WTC11 (cell line): ENCODE measurements around the gene METRN. TPM values are rescaled to one million over a fixed set of nuclear protein-coding genes. Genes with fewer than 3 reads are reported as not detected.
A peak's percentile ranks its signal among the peaks of the same experiment; 100 is the strongest.

Experiments
- ATAC-seq: fragments of 200-7000 bp; cut with Tn5 transposase; 2 replicates; pipeline ENCODE4 v1.10.0; 2021; ENCODE audit warnings: mild to moderate bottlenecking, moderate library complexity
- CTCF ChIA-PET: fragments of 300-600 bp; sonication (Branson Sonifier 250); formaldehyde crosslinking; loops from one replicate; lab custom pipeline; 2021; ENCODE audit warnings: antibody characterized with exemption; lab: Charles Lee
- POLR2A ChIA-PET: fragments of 350-600 bp; sonication (Branson Sonifier 250); formaldehyde crosslinking; loops from one replicate; lab custom pipeline; 2021; ENCODE audit warnings: antibody characterized with exemption; lab: Charles Lee
- DNase-seq: peaks from one replicate; pipeline ENCODE4 v3.0.0; 2021; ENCODE audit warnings: low spot score
- H3K27ac Mint-ChIP-seq: 2 replicates; pipeline ENCODE4 v1.8.0; 2021; ENCODE audit warnings: mixed read lengths
- H3K27me3 Mint-ChIP-seq: 2 replicates; pipeline ENCODE4 v1.8.0; 2021; ENCODE audit warnings: low read depth, mild to moderate bottlenecking, moderate library complexity, mixed read lengths
- H3K36me3 Mint-ChIP-seq: 2 replicates; pipeline ENCODE4 v1.8.0; 2021; ENCODE audit warnings: mixed read lengths
- H3K4me1 Mint-ChIP-seq: 2 replicates; pipeline ENCODE4 v1.8.0; 2022; ENCODE audit warnings: mixed read lengths
- H3K4me3 Mint-ChIP-seq: 2 replicates; pipeline ENCODE4 v1.8.0; 2021; ENCODE audit warnings: mild to moderate bottlenecking, moderate library complexity, mixed read lengths
- H3K9me3 Mint-ChIP-seq: 2 replicates; pipeline ENCODE4 v1.8.0; 2021; ENCODE audit warnings: mixed read lengths
- AR ChIP-seq: fragments of 250-450 bp; sonication (Bioruptor Pico); IDR thresholded peaks from 2 replicates; pipeline ENCODE4 v1.9.0; 2021; ENCODE audit warnings: mild to moderate bottlenecking
- ATF6 ChIP-seq: sonication (generic); formaldehyde crosslinking; IDR thresholded peaks from 2 replicates; pipeline ENCODE4 v1.8.1; 2023; ENCODE audit warnings: mild to moderate bottlenecking, missing genetic modification reagents
- CBFB ChIP-seq: sonication (generic); formaldehyde crosslinking; IDR thresholded peaks from 2 replicates; pipeline ENCODE4 v1.8.1; 2022; ENCODE audit warnings: mild to moderate bottlenecking, low read depth, missing genetic modification reagents
- CDX4 ChIP-seq: fragments of 250-450 bp; sonication (Bioruptor Pico); IDR thresholded peaks from 2 replicates; pipeline ENCODE4 v1.9.0; 2021; ENCODE audit warnings: moderate library complexity, mild to moderate bottlenecking, inconsistent platforms, borderline replicate concordance
- CREB1 ChIP-seq: sonication (generic); formaldehyde crosslinking; IDR thresholded peaks from 2 replicates; pipeline ENCODE4 v1.8.0; 2023; ENCODE audit warnings: mild to moderate bottlenecking, missing genetic modification reagents
- ELF4 ChIP-seq: sonication (generic); formaldehyde crosslinking; IDR thresholded peaks from 2 replicates; pipeline ENCODE4 v1.8.1; 2022; ENCODE audit warnings: low read depth, mild to moderate bottlenecking, moderate library complexity, missing genetic modification reagents
- EMX1 ChIP-seq: fragments of 250-450 bp; sonication (Bioruptor Pico); IDR thresholded peaks from 2 replicates; pipeline ENCODE4 v1.8.0; 2021; ENCODE audit warnings: mild to moderate bottlenecking
- ETV6 ChIP-seq: sonication (generic); formaldehyde crosslinking; IDR thresholded peaks from 2 replicates; pipeline ENCODE4 v1.8.1; 2022; ENCODE audit warnings: mild to moderate bottlenecking, missing genetic modification reagents
- IRF2 ChIP-seq: sonication (generic); formaldehyde crosslinking; IDR thresholded peaks from 2 replicates; pipeline ENCODE4 v1.8.0; 2022; ENCODE audit warnings: low read depth, missing genetic modification reagents, borderline replicate concordance
- JUN ChIP-seq: sonication (generic); formaldehyde crosslinking; IDR thresholded peaks from 2 replicates; pipeline ENCODE4 v1.8.0; 2023; ENCODE audit warnings: mild to moderate bottlenecking, missing genetic modification reagents
- MYBL2 ChIP-seq: sonication (generic); formaldehyde crosslinking; IDR thresholded peaks from 2 replicates; pipeline ENCODE4 v1.8.1; 2023; ENCODE audit warnings: mild to moderate bottlenecking, moderate library complexity, missing genetic modification reagents
- NFE2L1 ChIP-seq: sonication (generic); formaldehyde crosslinking; IDR thresholded peaks from 2 replicates; pipeline ENCODE4 v1.8.1; 2023; ENCODE audit warnings: missing genetic modification reagents
- NR1H2 ChIP-seq: sonication (generic); formaldehyde crosslinking; IDR thresholded peaks from 2 replicates; pipeline ENCODE4 v1.9.0; 2021; ENCODE audit warnings: mild to moderate bottlenecking, moderate library complexity, missing genetic modification reagents
- NR3C1 ChIP-seq: sonication (generic); formaldehyde crosslinking; conservative IDR thresholded peaks from 2 replicates; pipeline ENCODE4 v1.8.1; 2023; ENCODE audit warnings: low read depth, mild to moderate bottlenecking, missing genetic modification reagents
- PRDM15 ChIP-seq: sonication (generic); formaldehyde crosslinking; IDR thresholded peaks from 2 replicates; pipeline ENCODE4 v1.8.0; 2022; ENCODE audit warnings: missing genetic modification reagents
- USF1 ChIP-seq: sonication (generic); formaldehyde crosslinking; IDR thresholded peaks from 2 replicates; pipeline ENCODE4 v1.8.0; 2022; ENCODE audit warnings: mild to moderate bottlenecking, missing genetic modification reagents
- ZNF423 ChIP-seq: fragments of 250-450 bp; sonication (Bioruptor Pico); IDR thresholded peaks from 2 replicates; pipeline ENCODE4 v2.1.2; 2022; ENCODE audit warnings: mild to moderate bottlenecking, moderate library complexity
- total RNA-seq: library from RNA; stranded (reverse); gene quantifications from 3 replicates; pipeline ENCODE4 v1.2.3, GENCODE V29; 2021

Gene METRN
- total RNA-seq, 1 experiment from 2014 or later = 30.9 TPM

GRCh38 chr16:714079-714478, 839 bp upstream of the METRN start:
- H3K4me1 Mint-ChIP-seq = peaks cover 9% of the 10 kb centered on the region
- H3K27ac Mint-ChIP-seq = no peak overlapping the region
- no peak for ATAC-seq
- H3K36me3 Mint-ChIP-seq = no peaks in the 10 kb centered on the region
- no peak for TF ChIP-seq CDX4 (CRISPR knock-in tag)
- TF ChIP-seq NR3C1 (CRISPR knock-in tag) = no peak
- TF ChIP-seq ATF6 (CRISPR knock-in tag) = no peak
- no peak for TF ChIP-seq CBFB (CRISPR knock-in tag)
- no peak for TF ChIP-seq AR (CRISPR knock-in tag)
- TF ChIP-seq NFE2L1 (CRISPR knock-in tag) = no peak
- TF ChIP-seq PRDM15 (CRISPR knock-in tag) = no peak
- TF ChIP-seq CREB1 (CRISPR knock-in tag) = no peak
- TF ChIP-seq, all 79 proteins: peak for 0
- Mint-ChIP-seq H3K27me3 (peaks cover 43% of the 10 kb centered on the region), H3K4me3 (no peak overlapping the region), H3K9me3 (no peaks in the 10 kb centered on the region)
- no peak for DNase-seq
- POLR2A ChIA-PET = interaction anchor here (0.6 kb wide), 1 partner anchor 1540 kb away, joined by 3 read pairs; no protein-coding TSS in a partner anchor
- CTCF ChIA-PET = interaction anchor here (0.8 to 8.8 kb wide), 5 partner anchors 13 to 359 kb away, joined by 3 to 90 read pairs (median 22); partner anchors contain the start of genes CCDC78, CHTF18, HAGHL and RPUSD1

GRCh38 chr16:715477-716199, 720 bp downstream of the METRN start:
- TF ChIP-seq USF1 (CRISPR knock-in tag) (no peak), EMX1 (CRISPR knock-in tag) (no peak), JUN (0 out of 2 replicates have a peak, but pooled peaks have one; percentile 45), ETV6 (CRISPR knock-in tag) (peak; percentile 71; the same call in 1 of the 2 replicates), NR1H2 (CRISPR knock-in tag) (no peak), MYBL2 (CRISPR knock-in tag) (no peak), ELF4 (CRISPR knock-in tag) (0 out of 2 replicates have a peak, but pooled peaks have one; percentile 33), ZNF423 (CRISPR knock-in tag) (peak; percentile 58), IRF2 (CRISPR knock-in tag) (0 out of 2 replicates have a peak, but pooled peaks have one; percentile 59)
- H3K4me3 Mint-ChIP-seq = peak overlapping the region; percentile 63
- POLR2A ChIA-PET = interaction anchor here (0.6 to 1.9 kb wide), 6 partner anchors 9 to 397 kb away, joined by 3 to 5 read pairs (median 4); partner anchors contain the start of genes CHTF18, GNG13 and RPUSD1
- ATAC-seq (peak; percentile 6), DNase-seq (no peak)
- peaks cover 40% of the 10 kb centered on the region for H3K27me3 Mint-ChIP-seq
- no peaks in the 10 kb centered on the region for H3K9me3 Mint-ChIP-seq
- CTCF ChIA-PET = interaction anchor here (0.6 to 8.8 kb wide), 26 partner anchors 9 to 1404 kb away, joined by 3 to 90 read pairs (median 5); partner anchors contain the start of genes CCDC78, CHTF18, HAGHL and RPUSD1
- no peak overlapping the region for H3K27ac Mint-ChIP-seq
- peaks cover 16% of the 10 kb centered on the region for H3K4me1 Mint-ChIP-seq
- H3K36me3 Mint-ChIP-seq = no peaks in the 10 kb centered on the region
